H9 (cell line): Measurements from ENCODE around the gene ASCC3. TPM values are rescaled to one million over a fixed set of nuclear protein-coding genes. Genes with fewer than 3 reads are reported as not detected.
A peak's percentile ranks its signal among the peaks of the same experiment; 100 is the strongest.

Experiments
- DNase-seq: peaks from one replicate; pipeline ENCODE4 v3.0.0-alpha.2; 2017
- H2AFZ ChIP-seq: one replicate; pipeline ENCODE4 v1.6.1; 2013; ENCODE audit warnings: mild to moderate bottlenecking, low read length, control low read depth, moderate library complexity
- H2AK5ac ChIP-seq: 2 replicates; pipeline ENCODE4 v1.6.1; 2013; ENCODE audit warnings: low read length, control low read depth, mixed read lengths; ENCODE audit not compliant: insufficient read length
- H2BK120ac ChIP-seq: one replicate; pipeline ENCODE4 v1.6.1; 2013; ENCODE audit warnings: low read depth, mild to moderate bottlenecking, low read length, control low read depth, inconsistent platforms; ENCODE audit not compliant: poor library complexity, severe bottlenecking
- H2BK12ac ChIP-seq: 2 replicates; pipeline ENCODE4 v1.6.1; 2013; ENCODE audit warnings: low read length, control low read depth, mixed read lengths, low read depth; ENCODE audit not compliant: insufficient read length
- H2BK15ac ChIP-seq: 2 replicates; pipeline ENCODE4 v1.6.1; 2013; ENCODE audit warnings: low read depth, low read length, control low read depth
- H2BK20ac ChIP-seq: one replicate; pipeline ENCODE4 v1.6.1; 2013; ENCODE audit warnings: low read depth, mild to moderate bottlenecking, low read length, control low read depth, inconsistent platforms; ENCODE audit not compliant: poor library complexity, severe bottlenecking
- H2BK5ac ChIP-seq: 2 replicates; pipeline ENCODE4 v1.6.1; 2013; ENCODE audit warnings: low read length, control low read depth, mixed read lengths; ENCODE audit not compliant: insufficient read length
- H3K14ac ChIP-seq: 2 replicates; pipeline ENCODE4 v1.6.1; 2013; ENCODE audit warnings: low read length, control low read depth; ENCODE audit not compliant: insufficient read depth
- H3K18ac ChIP-seq: 2 replicates; pipeline ENCODE4 v1.6.1; 2013; ENCODE audit warnings: low read depth, mild to moderate bottlenecking, mixed read lengths, low read length, control low read depth; ENCODE audit not compliant: insufficient read length
- H3K23ac ChIP-seq: 2 replicates; pipeline ENCODE4 v1.6.1; 2013; ENCODE audit warnings: low read length, control low read depth, mixed read lengths, low read depth; ENCODE audit not compliant: insufficient read length
- H3K23me2 ChIP-seq: 2 replicates; pipeline ENCODE4 v1.6.1; 2013; ENCODE audit warnings: low read depth, mild to moderate bottlenecking, mixed read lengths, low read length, control low read depth; ENCODE audit not compliant: insufficient read length, poor library complexity, severe bottlenecking
- H3K27ac ChIP-seq: 2 replicates; pipeline ENCODE4 v1.5.1; 2013; ENCODE audit warnings: low read length, control low read depth, mixed read lengths, low read depth; ENCODE audit not compliant: insufficient read length
- H3K27me3 ChIP-seq: 2 replicates; pipeline ENCODE4 v1.6.1; 2013; ENCODE audit warnings: low read length, control low read depth, inconsistent platforms; ENCODE audit not compliant: insufficient read depth
- H3K4ac ChIP-seq: 2 replicates; pipeline ENCODE4 v1.6.1; 2013; ENCODE audit warnings: low read depth, mild to moderate bottlenecking, control low read depth, inconsistent platforms, low read length, moderate library complexity
- H3K4me1 ChIP-seq: 2 replicates; pipeline ENCODE4 v1.6.1; 2013; ENCODE audit warnings: low read length, control low read depth, inconsistent platforms; ENCODE audit not compliant: insufficient read depth
- H3K4me2 ChIP-seq: 2 replicates; pipeline ENCODE4 v1.6.1; 2013; ENCODE audit warnings: low read length, control low read depth, mixed read lengths; ENCODE audit not compliant: insufficient read length, insufficient read depth
- H3K56ac ChIP-seq: 2 replicates; pipeline ENCODE4 v1.6.1; 2013; ENCODE audit warnings: low read depth, mild to moderate bottlenecking, mixed read lengths, low read length, control low read depth; ENCODE audit not compliant: insufficient read length
- H3K79me1 ChIP-seq: 2 replicates; pipeline ENCODE4 v1.6.1; 2013; ENCODE audit warnings: low read depth, mild to moderate bottlenecking, moderate library complexity, low read length, control low read depth, inconsistent platforms; ENCODE audit not compliant: insufficient read depth, poor library complexity, severe bottlenecking
- H3K79me2 ChIP-seq: 2 replicates; pipeline ENCODE4 v1.6.1; 2013; ENCODE audit warnings: low read length, control low read depth, inconsistent platforms; ENCODE audit not compliant: insufficient read depth
- H3K9ac ChIP-seq: 2 replicates; pipeline ENCODE4 v1.6.1; 2013; ENCODE audit warnings: low read length, control low read depth, mixed read lengths; ENCODE audit not compliant: insufficient read length; ENCODE audit errors: extremely low read depth
- H3K9me3 ChIP-seq: one replicate; pipeline ENCODE4 v1.6.1; 2013; ENCODE audit warnings: low read depth, low read length, inconsistent platforms; ENCODE audit not compliant: control insufficient read depth
- H3T11ph ChIP-seq: one replicate; pipeline ENCODE4 v1.6.1; 2013; ENCODE audit warnings: mild to moderate bottlenecking, low read length, control low read depth, inconsistent platforms
- H4K20me1 ChIP-seq: one replicate; pipeline ENCODE4 v1.6.1; 2013; ENCODE audit not compliant: control insufficient read depth, insufficient read length, insufficient read depth
- H4K5ac ChIP-seq: 2 replicates; pipeline ENCODE4 v1.6.1; 2013; ENCODE audit warnings: low read depth, mild to moderate bottlenecking, mixed read lengths, low read length, control low read depth; ENCODE audit not compliant: insufficient read length
- H4K8ac ChIP-seq: replicated peaks from 2 replicates; pipeline ENCODE4 v1.6.1; 2013; ENCODE audit warnings: low read length, control low read depth, mixed read lengths, low read depth; ENCODE audit not compliant: insufficient read length
- H4K91ac ChIP-seq: 2 replicates; pipeline ENCODE4 v1.6.1; 2013; ENCODE audit warnings: low read depth, mild to moderate bottlenecking, moderate library complexity, mixed read lengths, low read length, control low read depth; ENCODE audit not compliant: insufficient read length
- H3K27ac Mint-ChIP-seq, 3 experiments: 2 replicates in 2 of 3; 3 replicates in 1 of 3; pipeline ENCODE4 v1.8.0; 2020 to 2021; ENCODE audit warnings: mixed read lengths in 3 of 3, mild to moderate bottlenecking in 1 of 3, moderate library complexity in 1 of 3
- H3K27me3 Mint-ChIP-seq: 2 replicates; pipeline ENCODE4 v1.8.0; 2021; ENCODE audit warnings: low read depth, mild to moderate bottlenecking, moderate library complexity, mixed read lengths
- H3K36me3 Mint-ChIP-seq, 3 experiments: 2 replicates in 2 of 3; 3 replicates in 1 of 3; pipeline ENCODE4 v1.8.0; 2020 to 2021; ENCODE audit warnings: low read depth in 3 of 3, mixed read lengths in 3 of 3; ENCODE audit not compliant: insufficient read depth in 1 of 3
- H3K4me1 Mint-ChIP-seq, 2 experiments: 2 replicates each; pipeline ENCODE4 v1.8.0; 2020; ENCODE audit warnings: mixed read lengths in 2 of 2
- H3K4me3 Mint-ChIP-seq, 2 experiments: 2 replicates in 1 of 2; 3 replicates in 1 of 2; pipeline ENCODE4 v1.8.0; 2020 to 2021; ENCODE audit warnings: mild to moderate bottlenecking in 2 of 2, mixed read lengths in 2 of 2, moderate library complexity in 1 of 2
- H3K9me3 Mint-ChIP-seq, 2 experiments: 2 replicates in 1 of 2; 3 replicates in 1 of 2; pipeline ENCODE4 v1.8.0; 2020; ENCODE audit warnings: mild to moderate bottlenecking in 2 of 2, mixed read lengths in 2 of 2, moderate library complexity in 1 of 2
- WGBS: extraction: QIAGEN DNeasy Blood & Tissue Kit; methylation state at CpG from one replicate; pipeline ENCODE4 v1.1.7; 2013; ENCODE audit warnings: missing lambda C conversion rate, low lambda C conversion rate, mixed read lengths; ENCODE audit not compliant: insufficient read length; ENCODE audit errors: extremely low coverage; 5-methylcytosine and 5-hydroxymethylcytosine counted together
- total RNA-seq: library from RNA; stranded (reverse); gene quantifications from 2 replicates; pipeline ENCODE4 v1.2.1, GENCODE V29; 2021
- TF ChIP-seq, protein P1 (sequence below): fragments of 200-600 bp; sonication (generic); conservative IDR thresholded peaks from 3 replicates; pipeline ENCODE4 v1.8.0; 2021; ENCODE audit warnings: antibody characterized with exemption, mild to moderate bottlenecking

The ASCC3 gene
- total RNA-seq, 1 experiment from 2014 or later: 63.8 TPM

GRCh38 chr6:100673641-100674040 is 207.5 kb downstream of the ASCC3 start:
- no peak overlapping the region for H3K23ac ChIP-seq
- H3K4me2 ChIP-seq: no peak overlapping the region
- no peak overlapping the region for H2BK12ac ChIP-seq
- H4K8ac ChIP-seq: no peak overlapping the region
- no peak overlapping the region for H3K18ac ChIP-seq
- Mint-ChIP-seq H3K27me3 (no peaks in the 10 kb centered on the region), H3K36me3 (peaks cover 0 to 2% (median 2%) of the 10 kb centered on the region in 3 experiments; a peak in 4 of 7 replicates), H3K4me1 (peaks cover 12% of the 10 kb centered on the region in 2 experiments), H3K4me3 (no peak overlapping the region), H3K9me3 (no peaks in the 10 kb centered on the region), H3K27ac (peak overlapping the region; percentile 29 to 63 (median 58); a peak in 5 of 7 replicates)
- no peak overlapping the region for H4K91ac ChIP-seq
- no peak overlapping the region for H3T11ph ChIP-seq
- no peaks in the 10 kb centered on the region for H3K79me1 ChIP-seq
- TF ChIP-seq, protein P1, sequence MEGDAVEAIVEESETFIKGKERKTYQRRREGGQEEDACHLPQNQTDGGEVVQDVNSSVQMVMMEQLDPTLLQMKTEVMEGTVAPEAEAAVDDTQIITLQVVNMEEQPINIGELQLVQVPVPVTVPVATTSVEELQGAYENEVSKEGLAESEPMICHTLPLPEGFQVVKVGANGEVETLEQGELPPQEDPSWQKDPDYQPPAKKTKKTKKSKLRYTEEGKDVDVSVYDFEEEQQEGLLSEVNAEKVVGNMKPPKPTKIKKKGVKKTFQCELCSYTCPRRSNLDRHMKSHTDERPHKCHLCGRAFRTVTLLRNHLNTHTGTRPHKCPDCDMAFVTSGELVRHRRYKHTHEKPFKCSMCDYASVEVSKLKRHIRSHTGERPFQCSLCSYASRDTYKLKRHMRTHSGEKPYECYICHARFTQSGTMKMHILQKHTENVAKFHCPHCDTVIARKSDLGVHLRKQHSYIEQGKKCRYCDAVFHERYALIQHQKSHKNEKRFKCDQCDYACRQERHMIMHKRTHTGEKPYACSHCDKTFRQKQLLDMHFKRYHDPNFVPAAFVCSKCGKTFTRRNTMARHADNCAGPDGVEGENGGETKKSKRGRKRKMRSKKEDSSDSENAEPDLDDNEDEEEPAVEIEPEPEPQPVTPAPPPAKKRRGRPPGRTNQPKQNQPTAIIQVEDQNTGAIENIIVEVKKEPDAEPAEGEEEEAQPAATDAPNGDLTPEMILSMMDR: no peak
- H2BK20ac ChIP-seq: no peak overlapping the region
- no peaks in the 10 kb centered on the region for H3K27me3 ChIP-seq
- no peak overlapping the region for H2BK120ac ChIP-seq
- H4K20me1 ChIP-seq: no peaks in the 10 kb centered on the region
- H3K79me2 ChIP-seq: no peaks in the 10 kb centered on the region
- H3K9me3 ChIP-seq: no peaks in the 10 kb centered on the region
- no peak overlapping the region for H2AK5ac ChIP-seq
- WGBS: no CpG with 5 or more reads among the region's 2 CpGs
- no peaks in the 10 kb centered on the region; the same call in 1 of the 2 replicates for H3K4me1 ChIP-seq
- H2AFZ ChIP-seq: no peak overlapping the region
- H2BK5ac ChIP-seq: no peak overlapping the region
- H2BK15ac ChIP-seq: no peak overlapping the region
- H3K23me2 ChIP-seq: no peaks in the 10 kb centered on the region
- no peak overlapping the region for H3K14ac ChIP-seq
- no peak overlapping the region for H3K9ac ChIP-seq
- no peak overlapping the region for H3K56ac ChIP-seq
- DNase-seq: no peak
- no peak overlapping the region for H4K5ac ChIP-seq
- no peak overlapping the region for H3K4ac ChIP-seq
- no peak overlapping the region for H3K27ac ChIP-seq
